GM12878 (cell line): ENCODE data around the gene ZNF467. TPM values are rescaled to one million over a fixed set of nuclear protein-coding genes. Genes with fewer than 3 reads are reported as not detected.

ENCODE experiments used
- ATAC-seq: fragments of 200-7000 bp; cut with Tn5 transposase; 3 replicates; pipeline ENCODE4 v1.9.1; 2020; ENCODE audit warnings: mild to moderate bottlenecking, moderate library complexity
- BruUV-seq: library from RNA; stranded (reverse); fragments of 400-500 nt; replicated peaks from 2 replicates; lab custom pipeline; 2021; lab: Mats Ljungman, UMichigan
- CTCF ChIA-PET: fragments of 300-600 bp; sonication (Branson Sonifier 250); formaldehyde crosslinking; extraction: SDS; loops from one replicate; lab custom pipeline; 2021; ENCODE audit warnings: inconsistent platforms; lab: Yijun Ruan, JAX
- POLR2A ChIA-PET: fragments of 350-600 bp; formaldehyde crosslinking; extraction: SDS; loops from one replicate; lab custom pipeline; 2021; ENCODE audit warnings: inconsistent platforms; lab: Charles Lee
- RAD21 ChIA-PET: fragments of 300-600 bp; sonication (Branson Sonifier 250); formaldehyde crosslinking; loops from one replicate; lab custom pipeline; 2023; ENCODE audit warnings: antibody characterized with exemption; ENCODE audit not compliant: unreplicated experiment; lab: Charles Lee
- SMC1A ChIA-PET: fragments of 300-600 bp; sonication (Branson Sonifier 250); formaldehyde crosslinking; loops from one replicate; lab custom pipeline; 2023; ENCODE audit not compliant: unreplicated experiment, uncharacterized antibody; lab: Charles Lee
- DNase-seq: peaks from one replicate; pipeline ENCODE4 v3.0.0-alpha.2; 2011; ENCODE audit warnings: low read depth, low spot score
- FAIRE-seq: peaks from 3 replicates; lab custom pipeline; 2011; peaks lifted over from hg19 to GRCh38; lab: Jason Lieb, UNC
- H2AFZ ChIP-seq: 2 replicates; pipeline ENCODE4 v1.6.0; 2011; ENCODE audit warnings: low read depth, low read length, control low read depth; ENCODE audit not compliant: control insufficient read depth
- H3K27ac ChIP-seq: 2 replicates; pipeline ENCODE4 v1.5.1; 2011; ENCODE audit warnings: control low read depth; ENCODE audit not compliant: control insufficient read depth, insufficient read depth
- H3K27me3 ChIP-seq, 2 experiments: replicated peaks in 1 of 2; 2 replicates each; pipeline versions ENCODE4 v1.6.0 to v1.6.1; 2011; ENCODE audit warnings: low read length in 1 of 2; ENCODE audit not compliant: control insufficient read depth in 2 of 2, insufficient read depth in 2 of 2
- H3K36me3 ChIP-seq, 2 experiments: 2 replicates each; pipeline ENCODE4 v1.5.1; 2011; ENCODE audit warnings: low read length in 1 of 2; ENCODE audit not compliant: control insufficient read depth in 2 of 2, insufficient read depth in 2 of 2
- H3K4me1 ChIP-seq: 2 replicates; pipeline ENCODE4 v1.6.1; 2011; ENCODE audit warnings: mild to moderate bottlenecking, low read length, moderate library complexity, mixed read lengths; ENCODE audit not compliant: control insufficient read depth, insufficient read depth
- H3K4me2 ChIP-seq: 2 replicates; pipeline ENCODE4 v1.6.0; 2011; ENCODE audit warnings: control low read depth; ENCODE audit not compliant: control insufficient read depth, insufficient read depth
- H3K4me3 ChIP-seq: fragments of 200-600 bp; sonication (generic); 2 replicates; pipeline ENCODE4 v1.5.1; 2016
- H3K79me2 ChIP-seq: 2 replicates; pipeline ENCODE4 v1.6.0; 2011; ENCODE audit warnings: low read length; ENCODE audit not compliant: control insufficient read depth, insufficient read depth
- H3K9ac ChIP-seq: 2 replicates; pipeline ENCODE4 v1.8.0; 2011; ENCODE audit warnings: low read length, control low read depth, mixed read lengths; ENCODE audit not compliant: control insufficient read depth, insufficient read depth
- H3K9me3 ChIP-seq: replicated peaks from 3 replicates; pipeline ENCODE4 v1.5.1; 2011; ENCODE audit warnings: mild to moderate bottlenecking, low read length; ENCODE audit not compliant: control insufficient read depth, insufficient read depth
- H4K20me1 ChIP-seq: 2 replicates; pipeline ENCODE4 v1.6.0; 2011; ENCODE audit not compliant: control insufficient read depth, insufficient read depth
- NR2F1 ChIP-seq: fragments of 450-650 bp; conservative IDR thresholded peaks from 2 replicates; pipeline ENCODE4 v1.6.1; 2017; ENCODE audit warnings: mild to moderate bottlenecking
- POLR2A ChIP-seq: IDR thresholded peaks from 2 replicates; pipeline ENCODE4 v1.6.1; 2011; ENCODE audit warnings: low read depth, mild to moderate bottlenecking, low read length
- RAD21 ChIP-seq: IDR thresholded peaks from 2 replicates; pipeline ENCODE4 v1.6.1; 2011; ENCODE audit warnings: mild to moderate bottlenecking, low read depth, low read length, moderate library complexity; ENCODE audit not compliant: insufficient read depth
- RELA ChIP-seq: fragments of 450-650 bp; IDR thresholded peaks from 2 replicates; pipeline ENCODE4 v1.8.0; 2014; ENCODE audit warnings: borderline replicate concordance; ENCODE audit not compliant: partially characterized antibody
- SRF ChIP-seq, 2 experiments: IDR thresholded peaks; 2 replicates each; pipeline ENCODE4 v1.6.1; 2011; ENCODE audit warnings: low read depth in 2 of 2, low read length in 2 of 2, mild to moderate bottlenecking in 1 of 2, moderate library complexity in 1 of 2
- ZBTB4 ChIP-seq: fragments of 450-650 bp; formaldehyde crosslinking; IDR thresholded peaks from 2 replicates; pipeline ENCODE4 v1.4.0; 2022; ENCODE audit warnings: mild to moderate bottlenecking, moderate library complexity
- WGBS: methylation state at CpG from one replicate; pipeline ENCODE4 v1.1.6; 2016; ENCODE audit warnings: low lambda C conversion rate; ENCODE audit not compliant: insufficient replicate concordance, insufficient coverage; ENCODE audit errors: missing lambda C conversion rate; 5-methylcytosine and 5-hydroxymethylcytosine counted together
- in situ Hi-C: fragments of 300-500 bp; cut with MboI; formaldehyde crosslinking; loops from 9 replicates; pipeline ENCODE4 v1.14.3; 2018; ENCODE audit warnings: mixed read lengths
- intact Hi-C: fragments of 100-400 bp; cut with micrococcal nuclease; formaldehyde crosslinking; loops from one replicate; pipeline ENCODE4 v1.14.2; 2022; ENCODE audit not compliant: unreplicated experiment
- polyA plus RNA-seq, 11 experiments: library from polyadenylated mRNA; depleted of rRNA in 4 of 11; unstranded in 6 of 11; stranded (reverse) in 5 of 11; fragments of >200 nt; fragmentation: Nextera tagmentation in 4 of 11; fragmentation: Illumina TruSeq in 1 of 11; extraction: Ambion mirVana in 4 of 11; extraction: Trizol in 1 of 11; gene quantifications; 1 replicate in 1 of 11; 2 replicates in 10 of 11; pipeline versions ENCODE4 v1.2.1 to v1.2.3, GENCODE V29; 2011 to 2016; ENCODE audit warnings: inconsistent platforms in 2 of 11, missing spikeins in 2 of 11, low read depth in 1 of 11
- total RNA-seq, 4 experiments: library from RNA; depleted of rRNA in 3 of 4; stranded (reverse); fragments of >200 nt in 3 of 4; fragmentation: Illumina TruSeq in 1 of 4; extraction: Trizol in 1 of 4; gene quantifications; 2 replicates each; pipeline versions ENCODE4 v1.2.1 to v1.2.3, GENCODE V29; 2013 to 2021

ZNF467 gene
- total and polyA plus RNA-seq, 10 of the 15 experiments (the other 5 are each of a cell fraction or from before 2014, with no cell fraction given): not detected

- Histone ChIP-seq H3K9ac (no peak overlapping the region), H2AFZ (no peak overlapping the region), H4K20me1 (no peaks in the 10 kb centered on the region), H3K4me1 (no peaks in the 10 kb centered on the region), H3K79me2 (no peaks in the 10 kb centered on the region), H3K4me3 (no peak overlapping the region), H3K4me2 (no peak overlapping the region), H3K9me3 (no peaks in the 10 kb centered on the region), H3K27me3 (no peaks in the 10 kb centered on the region), H3K36me3 (no peaks in the 10 kb centered on the region), H3K27ac (no peak overlapping the region)
- ChIA-PET SMC1A (no interaction called here), POLR2A (no interaction called here), CTCF (no interaction called here), RAD21 (no interaction called here)
- in situ Hi-C loops: no loop called here
- 39% methylated on average over 12 of the region's 12 CpGs for WGBS
- no peak for TF ChIP-seq ZBTB4 (CRISPR knock-in tag)
- TF ChIP-seq POLR2A: no peak
- TF ChIP-seq SRF (IDR thresholded peaks at IDR 0.05; ENCODE audit: low read depth in 2 of 2, low read length in 2 of 2): no peak
- no peak for TF ChIP-seq NR2F1
- TF ChIP-seq RELA: no peak
- no peak for TF ChIP-seq RAD21
- DNase-seq (no peak), ATAC-seq (no peak), FAIRE-seq (no peak)
- intact Hi-C loops: no loop called here
- BruUV-seq: no TSS peak
Measured at GRCh38 chr7:149802966-149803365, 29.6 kb upstream of the ZNF467 start.
